SJCRH30 (cell line): ENCODE results near the gene TMEM179. TPM values are rescaled to one million over a fixed set of nuclear protein-coding genes. Genes with fewer than 3 reads are reported as not detected.
"Not testable (repeated sequence)": the region's sequence is repeated elsewhere in the genome, so short reads cannot be mapped to it uniquely, and the experiment has no call there.

Source experiments
- DNase-seq, 2 experiments: peaks; one replicate each; pipeline ENCODE4 v3.0.0-alpha.2; 2015 to 2020
- H3K27ac ChIP-seq: fragments of 250-450 bp; sonication (Bioruptor Pico); 2 replicates; pipeline ENCODE4 v1.5.1; 2020; ENCODE audit warnings: mild to moderate bottlenecking, moderate library complexity
- H3K27me3 ChIP-seq: fragments of 250-450 bp; sonication (Bioruptor Pico); 2 replicates; pipeline ENCODE4 v1.5.1; 2020; ENCODE audit warnings: mild to moderate bottlenecking, moderate library complexity
- H3K36me3 ChIP-seq: fragments of 250-450 bp; sonication (Bioruptor Pico); 2 replicates; pipeline ENCODE4 v1.5.1; 2020; ENCODE audit warnings: mild to moderate bottlenecking, moderate library complexity
- H3K4me1 ChIP-seq: fragments of 250-450 bp; sonication (Bioruptor Pico); 2 replicates; pipeline ENCODE4 v1.5.1; 2020; ENCODE audit warnings: mild to moderate bottlenecking, moderate library complexity
- H3K4me3 ChIP-seq: fragments of 250-450 bp; sonication (Bioruptor Pico); 2 replicates; pipeline ENCODE4 v1.5.1; 2020; ENCODE audit warnings: mild to moderate bottlenecking, moderate library complexity
- H3K9me3 ChIP-seq: fragments of 250-450 bp; sonication (Bioruptor Pico); replicated peaks from 2 replicates; pipeline ENCODE4 v1.5.1; 2020; ENCODE audit warnings: mild to moderate bottlenecking, moderate library complexity
- total RNA-seq: library from RNA; depleted of rRNA; stranded (reverse); fragments of >200 nt; shearing (Covaris generic); gene quantifications from 2 replicates; pipeline ENCODE4 v1.2.3, GENCODE V29; 2014

Gene TMEM179
- total RNA-seq, 1 experiment from 2014 or later, result not detected

DNA sequence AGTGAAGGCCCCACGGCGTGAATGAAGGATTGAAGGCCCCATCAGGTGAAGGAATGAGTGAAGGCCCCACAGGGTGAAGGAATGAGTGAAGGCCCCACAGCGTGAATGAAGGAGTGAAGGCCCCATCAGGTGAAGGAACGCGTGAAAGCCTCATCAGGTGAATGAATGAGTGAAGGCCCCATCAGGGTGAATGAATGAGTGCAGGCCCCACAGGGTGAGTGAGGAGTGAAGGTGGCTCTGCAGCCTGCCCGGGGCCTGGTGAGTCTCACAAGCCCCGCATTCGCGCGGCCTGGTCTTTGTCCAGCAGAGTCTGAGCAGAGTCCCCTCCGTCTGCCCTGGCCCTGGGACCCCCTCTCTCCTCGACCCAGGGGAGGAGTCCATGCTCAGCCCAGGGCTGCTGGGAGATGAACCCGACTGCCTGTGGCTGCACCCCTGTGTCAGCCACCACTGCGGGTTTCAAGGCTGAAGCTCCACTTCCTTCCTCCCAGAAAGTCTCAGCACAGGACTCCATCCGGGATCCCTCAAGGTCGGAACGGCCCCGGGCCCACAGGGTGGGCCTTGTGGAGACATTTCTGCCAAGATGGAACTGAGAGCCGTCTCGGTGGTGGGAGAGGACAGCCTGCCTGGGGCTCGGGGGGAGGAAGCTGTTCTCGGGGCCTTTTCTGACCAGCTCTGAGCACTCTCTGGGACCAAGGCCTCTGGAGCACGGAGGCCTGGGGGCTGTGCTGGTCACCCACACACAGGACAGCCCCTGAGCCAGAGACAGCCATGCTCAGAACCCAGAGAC lies 37.4 kb upstream of the TMEM179 start:
- H3K4me1 ChIP-seq, result no peaks in the 10 kb centered on the region; the same call in 1 of the 2 replicates
- H3K27me3 ChIP-seq, result peaks cover 13% of the 10 kb centered on the region; the same call in 1 of the 2 replicates
- H3K27ac ChIP-seq, result no peak overlapping the region
- no peaks in the 10 kb centered on the region for H3K36me3 ChIP-seq
- no peaks in the 10 kb centered on the region; the same call in 1 of the 2 replicates for H3K9me3 ChIP-seq
- no peak overlapping the region for H3K4me3 ChIP-seq
- no peak for DNase-seq

DNA sequence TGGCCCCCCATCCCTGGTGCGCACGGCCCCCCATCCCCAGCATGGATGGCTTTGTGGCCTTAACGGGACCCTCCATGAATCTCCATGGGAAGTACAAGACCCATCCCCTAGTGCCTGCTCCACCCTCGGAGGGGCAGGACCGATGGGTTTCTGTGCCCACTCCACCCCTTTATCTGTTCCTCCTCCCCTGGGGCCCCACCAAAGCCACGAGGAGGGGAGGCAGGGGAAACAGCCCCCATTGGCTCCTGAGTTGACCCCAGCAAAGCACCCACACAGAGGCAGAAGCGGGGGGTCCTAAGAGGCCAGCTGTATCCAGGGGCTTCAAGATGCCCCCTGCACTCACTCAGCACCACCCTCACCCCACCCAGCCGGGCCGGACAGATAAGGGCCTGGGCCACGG lies 36.1 kb upstream of the TMEM179 start:
- Histone ChIP-seq H3K4me3 (no peak overlapping the region), H3K27me3 (peaks cover 13% of the 10 kb centered on the region; the same call in 1 of the 2 replicates), H3K9me3 (no peaks in the 10 kb centered on the region; the same call in 1 of the 2 replicates), H3K27ac (no peak overlapping the region), H3K4me1 (no peaks in the 10 kb centered on the region; the same call in 1 of the 2 replicates), H3K36me3 (no peaks in the 10 kb centered on the region)
- no peak for DNase-seq

DNA sequence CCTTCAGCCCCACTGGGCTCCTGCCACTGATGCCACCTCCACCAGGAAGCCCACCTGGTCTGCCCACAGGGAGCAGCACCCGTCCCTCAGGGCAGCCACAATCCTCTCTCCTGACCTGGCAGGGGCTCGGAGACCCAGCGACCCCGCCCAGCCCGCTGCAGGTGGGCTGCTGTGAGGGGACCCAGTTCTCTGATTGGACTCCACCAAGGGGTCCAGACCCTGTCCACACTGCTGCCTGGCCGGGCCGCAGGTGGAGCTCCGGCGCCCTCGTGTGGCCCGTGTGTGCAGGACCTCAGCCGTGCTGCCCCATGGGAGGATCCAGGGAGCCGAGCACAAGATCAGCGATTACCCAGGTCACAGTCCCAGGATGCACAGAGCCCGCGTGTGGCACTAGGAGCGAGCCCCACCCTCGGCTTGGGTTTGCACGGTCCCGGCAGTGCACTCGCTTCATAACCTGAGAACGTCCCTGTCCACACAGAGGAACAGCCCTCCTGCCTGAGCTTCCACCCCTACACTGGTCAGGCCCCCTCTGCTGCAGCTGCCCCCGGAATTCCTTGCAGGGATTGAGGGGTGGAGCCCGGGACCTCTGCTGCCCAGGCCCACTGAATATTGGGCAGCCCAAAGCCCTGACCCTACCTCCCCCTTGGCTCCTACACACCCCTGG lies 35.4 kb upstream of the TMEM179 start:
- DNase-seq, result peak; percentile 64 to 78
- Histone ChIP-seq H3K36me3 (no peaks in the 10 kb centered on the region), H3K4me3 (no peak overlapping the region), H3K27me3 (peaks cover 13% of the 10 kb centered on the region; the same call in 1 of the 2 replicates), H3K9me3 (no peaks in the 10 kb centered on the region; the same call in 1 of the 2 replicates), H3K27ac (no peak overlapping the region), H3K4me1 (no peaks in the 10 kb centered on the region; the same call in 1 of the 2 replicates)

DNA sequence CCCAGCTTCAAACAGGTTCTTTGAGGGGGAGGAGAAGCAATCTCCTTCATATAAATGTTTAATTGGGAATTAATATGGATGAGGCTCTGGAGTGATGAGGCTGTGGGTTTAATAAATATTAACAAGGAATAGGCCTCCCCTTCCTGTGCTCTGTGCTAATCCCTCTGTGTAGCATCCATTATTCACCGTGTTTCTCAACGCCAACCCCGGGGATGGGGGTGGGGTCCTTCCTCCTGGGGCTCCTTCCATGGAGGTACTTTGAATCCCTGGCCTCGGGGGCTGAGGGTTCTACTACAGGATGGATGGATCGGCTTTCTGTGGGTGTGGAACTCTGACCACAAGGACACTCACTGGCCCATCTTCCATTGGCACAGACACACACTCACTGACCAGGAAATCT lies 34.9 kb upstream of the TMEM179 start:
- Histone ChIP-seq H3K36me3 (no peaks in the 10 kb centered on the region), H3K27me3 (peaks cover 13% of the 10 kb centered on the region; the same call in 1 of the 2 replicates), H3K4me1 (no peaks in the 10 kb centered on the region; the same call in 1 of the 2 replicates), H3K9me3 (no peaks in the 10 kb centered on the region), H3K27ac (no peak overlapping the region), H3K4me3 (no peak overlapping the region)
- DNase-seq, result no peak

DNA sequence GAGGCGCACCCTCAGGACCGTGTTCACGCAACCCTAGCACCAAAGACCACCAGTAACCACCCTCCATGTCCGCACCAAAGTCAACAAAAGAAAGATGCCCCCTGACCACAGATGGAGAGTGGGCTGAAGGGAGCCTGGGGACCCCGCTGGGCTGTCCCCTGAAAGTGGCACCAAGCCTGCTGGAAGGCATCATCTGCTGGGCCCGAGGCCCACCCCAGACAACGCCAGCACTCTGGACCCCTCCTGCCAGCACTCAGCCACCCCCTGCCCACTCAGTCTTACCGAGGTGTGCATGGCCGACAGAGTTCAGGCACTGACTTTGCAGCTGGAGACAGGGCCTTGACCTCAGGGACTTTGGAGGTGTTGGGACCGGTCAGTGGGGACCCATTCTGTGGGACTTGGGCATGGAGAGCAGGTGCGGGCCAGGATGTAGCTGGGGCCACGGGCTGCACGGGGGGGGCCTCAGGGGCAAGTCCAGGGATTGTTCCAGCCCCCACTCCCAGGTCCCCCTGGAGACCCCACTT lies 34.4 kb upstream of the TMEM179 start:
- no peaks in the 10 kb centered on the region; the same call in 1 of the 2 replicates for H3K4me1 ChIP-seq
- no peaks in the 10 kb centered on the region for H3K9me3 ChIP-seq
- peaks cover 13% of the 10 kb centered on the region; the same call in 1 of the 2 replicates for H3K27me3 ChIP-seq
- no peaks in the 10 kb centered on the region for H3K36me3 ChIP-seq
- H3K4me3 ChIP-seq, result no peak overlapping the region
- no peak overlapping the region for H3K27ac ChIP-seq
- no peak for DNase-seq

DNA sequence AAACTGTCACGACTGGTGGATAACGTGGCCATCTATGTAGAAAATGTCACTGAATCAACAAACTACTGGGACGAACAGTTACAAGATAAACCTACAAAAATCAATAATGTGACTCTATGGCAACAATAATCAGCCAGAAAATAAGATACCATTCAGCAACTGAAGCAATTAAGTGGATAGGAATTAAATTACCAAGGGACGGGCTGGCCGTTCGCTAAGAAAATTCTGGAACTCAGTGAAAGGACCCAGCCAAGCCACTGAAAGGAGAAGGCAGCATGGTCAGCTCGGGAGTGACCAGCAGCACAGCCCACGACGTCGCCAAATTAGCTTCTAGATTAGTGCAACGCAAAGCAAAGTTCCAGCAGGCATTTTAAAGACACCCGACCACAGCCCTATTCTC lies 33.6 kb upstream of the TMEM179 start:
- DNase-seq, result no peak
- H3K4me3 ChIP-seq, result no peak overlapping the region
- H3K9me3 ChIP-seq, result no peaks in the 10 kb centered on the region
- H3K27ac ChIP-seq, result no peak overlapping the region
- H3K36me3 ChIP-seq, result no peaks in the 10 kb centered on the region
- H3K27me3 ChIP-seq, result peaks cover 13% of the 10 kb centered on the region; the same call in 1 of the 2 replicates
- H3K4me1 ChIP-seq, result no peaks in the 10 kb centered on the region; the same call in 1 of the 2 replicates

DNA sequence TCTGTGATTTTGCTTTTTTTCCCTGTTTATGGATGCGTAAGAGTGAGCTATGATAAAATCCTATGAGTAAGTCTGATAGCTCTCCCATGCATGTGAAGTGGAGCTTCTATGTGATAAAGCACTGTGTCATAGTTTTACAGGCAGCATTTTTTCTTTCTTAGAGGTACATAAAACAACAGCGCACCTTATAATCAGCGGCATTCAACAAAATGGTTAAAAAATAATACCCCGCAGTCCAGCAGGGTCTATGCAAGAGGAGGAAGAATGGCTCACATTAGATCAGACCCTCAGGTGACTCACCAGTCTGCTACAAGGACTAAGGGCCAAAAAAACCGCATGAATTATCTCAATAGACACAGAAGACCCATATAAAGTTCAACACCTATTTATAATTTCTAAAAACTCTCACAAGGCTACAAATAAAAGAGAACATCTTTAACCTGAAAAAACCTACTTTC lies 33.0 kb upstream of the TMEM179 start:
- Histone ChIP-seq H3K9me3 (no peaks in the 10 kb centered on the region), H3K4me3 (no peak overlapping the region), H3K36me3 (no peaks in the 10 kb centered on the region), H3K4me1 (no peaks in the 10 kb centered on the region; the same call in 1 of the 2 replicates), H3K27me3 (peaks cover 13% of the 10 kb centered on the region; the same call in 1 of the 2 replicates), H3K27ac (no peak overlapping the region)
- DNase-seq, result no peak

DNA sequence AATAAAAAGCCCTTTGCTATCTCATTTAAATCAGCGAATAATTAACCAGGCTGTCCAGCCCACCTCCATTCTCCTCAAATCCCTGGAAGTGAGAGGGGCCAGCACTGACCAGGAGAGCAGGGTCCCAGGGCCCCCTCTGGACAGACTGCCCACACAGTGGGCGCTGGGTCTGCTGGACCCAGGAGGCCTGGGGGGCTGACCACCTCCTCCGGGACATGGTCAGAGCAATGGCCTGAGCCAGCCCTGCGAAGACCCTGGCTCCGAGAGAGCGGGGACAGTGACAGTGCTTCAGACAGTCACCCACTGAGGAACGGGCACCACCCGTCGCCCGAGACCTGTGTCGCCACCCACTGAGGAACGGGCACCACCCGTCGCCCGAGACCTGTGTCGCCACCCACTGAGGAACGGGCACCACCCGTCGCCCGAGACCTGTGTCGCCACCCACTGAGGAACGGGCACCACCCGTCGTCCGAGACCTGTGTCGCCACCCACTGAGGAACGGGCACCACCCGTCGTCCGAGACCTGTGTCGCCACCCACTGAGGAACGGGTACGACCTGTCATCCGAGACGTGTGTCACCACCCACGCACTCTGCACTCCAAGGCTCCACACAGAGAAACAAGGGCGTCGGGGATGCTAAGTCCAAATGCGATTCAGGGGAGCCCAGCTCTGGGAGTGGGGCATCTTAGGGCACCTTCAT lies 32.4 kb upstream of the TMEM179 start:
- H3K36me3 ChIP-seq, DNase-seq: not testable (repeated sequence)
- peaks cover 13% of the 10 kb centered on the region; the same call in 1 of the 2 replicates for H3K27me3 ChIP-seq

DNA sequence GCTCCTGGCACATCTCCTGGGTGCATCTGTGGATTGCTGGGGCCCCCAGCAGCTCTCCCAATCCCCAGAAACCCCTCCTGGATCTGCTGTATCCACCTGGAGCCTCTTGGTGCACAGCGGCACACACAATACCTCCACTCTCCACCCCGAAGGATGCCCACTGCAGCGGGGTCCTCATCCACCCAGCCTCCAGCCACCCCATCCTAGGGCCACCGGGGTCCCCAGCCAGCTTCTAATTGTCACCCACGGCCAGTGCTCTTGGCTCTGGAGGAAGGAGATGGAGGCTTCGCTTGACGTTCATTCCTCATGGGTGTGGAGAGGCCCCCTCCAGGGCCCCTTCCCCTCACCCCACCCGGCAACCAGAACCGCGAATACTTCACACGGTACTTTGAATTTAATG lies 31.6 kb upstream of the TMEM179 start:
- no peak for DNase-seq
- Histone ChIP-seq H3K9me3 (no peaks in the 10 kb centered on the region), H3K36me3 (no peaks in the 10 kb centered on the region), H3K4me1 (no peaks in the 10 kb centered on the region; the same call in 1 of the 2 replicates), H3K27me3 (peaks cover 13% of the 10 kb centered on the region; the same call in 1 of the 2 replicates), H3K27ac (no peak overlapping the region), H3K4me3 (no peak overlapping the region)

More for the DNA sequence above, 32.4 kb upstream of the TMEM179 start:
- H3K27ac ChIP-seq, H3K4me3 ChIP-seq, H3K4me1 ChIP-seq, H3K9me3 ChIP-seq: not testable (repeated sequence)

DNA sequence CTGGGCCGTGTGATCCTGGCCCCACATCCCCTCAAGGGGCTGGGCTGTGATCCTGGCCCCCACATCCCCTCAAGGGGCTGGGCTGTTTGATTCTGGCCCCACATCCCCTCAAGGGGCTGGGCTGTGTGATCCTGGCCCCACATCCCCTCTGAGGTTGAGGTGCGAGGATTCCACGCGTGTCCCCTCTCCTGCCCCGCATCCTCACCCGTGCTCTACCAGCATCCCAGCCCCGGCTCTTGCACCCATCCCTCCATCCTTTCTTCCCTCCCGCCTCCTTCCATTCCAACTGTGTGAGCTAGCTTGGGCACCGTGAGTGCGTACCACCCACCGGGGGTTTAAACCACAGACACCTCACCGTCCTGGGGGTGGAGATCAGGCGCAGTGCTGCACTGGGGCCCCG lies 31.1 kb upstream of the TMEM179 start:
- H3K4me1 ChIP-seq, result no peaks in the 10 kb centered on the region; the same call in 1 of the 2 replicates
- no peaks in the 10 kb centered on the region for H3K9me3 ChIP-seq
- peaks cover 13% of the 10 kb centered on the region; the same call in 1 of the 2 replicates for H3K27me3 ChIP-seq

DNA sequence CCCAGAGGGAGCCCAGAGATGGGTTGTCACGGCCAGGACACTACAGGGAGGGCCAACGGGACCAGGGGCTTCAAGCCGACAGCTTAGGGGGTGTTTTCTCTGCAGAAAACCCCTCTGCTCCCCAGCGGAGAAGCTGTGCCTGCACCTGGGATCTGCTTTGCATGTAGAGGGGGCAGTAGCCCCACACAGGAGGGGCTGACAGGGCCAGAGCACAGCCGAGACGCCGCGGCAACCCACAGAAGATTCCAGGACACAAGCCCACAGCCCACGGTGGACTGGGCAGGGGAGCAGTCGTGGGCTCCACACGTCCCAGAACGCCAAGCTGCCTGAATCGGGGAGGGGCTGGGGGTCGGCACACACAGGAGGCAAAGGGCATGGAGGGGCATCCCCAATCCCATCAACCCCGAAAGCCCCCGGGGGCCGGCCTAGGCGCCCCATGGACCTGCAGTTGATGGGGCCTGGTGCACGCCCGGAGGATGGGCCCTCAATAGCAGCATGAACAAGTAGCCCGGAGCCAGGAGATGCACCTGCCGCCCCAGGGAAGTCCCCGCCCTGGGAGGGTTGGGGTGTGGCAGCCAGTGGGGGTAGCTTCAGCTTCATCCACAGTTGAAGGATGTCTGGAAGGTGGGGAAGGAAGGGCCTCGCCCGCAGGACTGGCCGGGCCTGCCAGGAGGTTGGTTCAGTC lies 30.5 kb upstream of the TMEM179 start:
- DNase-seq, result no peak
- Histone ChIP-seq H3K27me3 (peaks cover 13% of the 10 kb centered on the region; the same call in 1 of the 2 replicates), H3K27ac (no peak overlapping the region), H3K4me3 (no peak overlapping the region), H3K4me1 (no peaks in the 10 kb centered on the region), H3K9me3 (no peaks in the 10 kb centered on the region), H3K36me3 (no peaks in the 10 kb centered on the region)

More for the DNA sequence above, 31.1 kb upstream of the TMEM179 start:
- Histone ChIP-seq H3K27ac (no peak overlapping the region), H3K4me3 (no peak overlapping the region), H3K36me3 (no peaks in the 10 kb centered on the region)
- DNase-seq, result no peak

DNA sequence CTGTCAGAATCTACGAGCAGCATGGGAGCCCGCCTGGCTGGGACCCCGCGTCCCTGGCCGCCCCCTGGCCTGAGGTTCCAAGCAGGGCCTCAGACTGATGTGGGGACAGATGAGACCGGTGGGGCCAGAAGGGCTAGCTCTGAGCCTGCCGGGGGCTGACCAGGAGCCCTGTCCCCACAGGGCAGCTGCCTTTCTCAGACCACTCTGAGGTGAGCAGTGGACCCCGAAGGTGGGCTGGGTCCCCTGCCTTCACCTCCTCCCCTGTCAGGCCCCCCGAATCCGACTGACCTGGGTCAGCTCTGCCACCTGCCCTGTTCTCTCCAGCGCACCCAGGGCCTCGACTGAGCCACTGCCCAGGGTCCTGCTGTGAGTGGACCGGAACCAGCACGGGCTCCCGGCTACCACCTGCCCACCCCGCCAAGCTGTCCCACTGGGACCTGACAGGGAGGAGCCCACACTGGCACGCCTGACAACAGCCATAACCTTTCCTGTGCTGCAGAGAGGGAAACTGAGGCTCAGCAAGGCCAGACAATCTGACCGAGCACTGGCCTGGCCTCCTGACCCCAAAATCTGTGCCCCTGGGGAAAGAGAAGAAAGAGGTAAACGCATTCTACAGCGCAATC lies 29.7 kb upstream of the TMEM179 start:
- H3K4me3 ChIP-seq, result no peak overlapping the region
- no peaks in the 10 kb centered on the region for H3K4me1 ChIP-seq
- no peak overlapping the region for H3K27ac ChIP-seq
- H3K36me3 ChIP-seq, result no peaks in the 10 kb centered on the region
- H3K9me3 ChIP-seq, result no peaks in the 10 kb centered on the region
- DNase-seq, result no peak
- peaks cover 13% of the 10 kb centered on the region; the same call in 1 of the 2 replicates for H3K27me3 ChIP-seq

DNA sequence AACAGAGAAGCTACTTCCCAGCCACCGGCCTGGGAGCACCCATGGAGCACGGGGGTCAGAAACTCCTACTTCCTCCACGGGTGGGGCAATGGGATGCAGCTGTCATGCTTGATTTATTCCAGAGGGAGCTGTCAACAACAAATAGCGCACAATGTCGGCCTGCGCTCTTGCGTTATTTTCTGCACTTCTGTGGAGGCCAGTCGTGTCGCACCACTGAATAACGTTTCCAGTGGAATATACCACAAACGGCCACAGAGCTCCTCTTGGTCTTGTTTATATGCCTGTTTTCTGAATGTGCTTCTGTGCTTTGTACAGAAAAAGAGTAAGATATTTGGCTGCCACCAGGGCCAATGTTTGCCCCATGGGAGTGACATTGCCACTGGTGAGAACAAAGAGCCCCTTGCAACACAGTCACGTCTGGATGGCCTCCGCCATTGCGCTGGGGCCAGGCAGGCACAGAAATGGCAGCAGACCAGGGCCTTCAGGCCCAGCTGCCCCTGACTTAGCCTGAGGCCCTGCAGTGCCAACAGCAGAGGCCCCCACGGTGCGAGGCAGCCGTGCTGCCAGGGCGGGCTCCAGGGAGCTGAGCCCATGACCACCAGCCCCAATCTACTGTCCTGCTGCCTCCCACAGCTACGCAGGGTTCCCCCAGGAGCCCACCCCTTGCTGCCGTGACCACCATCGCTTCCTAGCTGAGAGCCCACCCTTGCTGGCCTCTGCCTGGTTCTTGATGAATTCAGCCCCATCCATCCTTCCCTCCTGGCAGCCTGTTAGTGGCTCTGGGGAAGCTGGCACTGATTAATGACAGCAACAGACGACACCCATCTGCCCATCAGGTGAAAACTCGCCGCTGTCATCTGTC lies 28.9 kb upstream of the TMEM179 start:
- Histone ChIP-seq H3K9me3 (no peaks in the 10 kb centered on the region), H3K27me3 (peaks cover 11% of the 10 kb centered on the region; the same call in 1 of the 2 replicates), H3K4me3 (no peak overlapping the region), H3K27ac (no peak overlapping the region), H3K36me3 (no peaks in the 10 kb centered on the region), H3K4me1 (no peaks in the 10 kb centered on the region)
- no peak for DNase-seq
